ENCODE results near the gene HADH. TPM values are rescaled to one million over a fixed set of nuclear protein-coding genes. Genes with fewer than 3 reads are reported as not detected.
A peak's percentile ranks its signal among the peaks of the same experiment; 100 is the strongest.

The HADH gene
- polyA plus RNA-seq, 1 experiment: 23.0 TPM

DNA sequence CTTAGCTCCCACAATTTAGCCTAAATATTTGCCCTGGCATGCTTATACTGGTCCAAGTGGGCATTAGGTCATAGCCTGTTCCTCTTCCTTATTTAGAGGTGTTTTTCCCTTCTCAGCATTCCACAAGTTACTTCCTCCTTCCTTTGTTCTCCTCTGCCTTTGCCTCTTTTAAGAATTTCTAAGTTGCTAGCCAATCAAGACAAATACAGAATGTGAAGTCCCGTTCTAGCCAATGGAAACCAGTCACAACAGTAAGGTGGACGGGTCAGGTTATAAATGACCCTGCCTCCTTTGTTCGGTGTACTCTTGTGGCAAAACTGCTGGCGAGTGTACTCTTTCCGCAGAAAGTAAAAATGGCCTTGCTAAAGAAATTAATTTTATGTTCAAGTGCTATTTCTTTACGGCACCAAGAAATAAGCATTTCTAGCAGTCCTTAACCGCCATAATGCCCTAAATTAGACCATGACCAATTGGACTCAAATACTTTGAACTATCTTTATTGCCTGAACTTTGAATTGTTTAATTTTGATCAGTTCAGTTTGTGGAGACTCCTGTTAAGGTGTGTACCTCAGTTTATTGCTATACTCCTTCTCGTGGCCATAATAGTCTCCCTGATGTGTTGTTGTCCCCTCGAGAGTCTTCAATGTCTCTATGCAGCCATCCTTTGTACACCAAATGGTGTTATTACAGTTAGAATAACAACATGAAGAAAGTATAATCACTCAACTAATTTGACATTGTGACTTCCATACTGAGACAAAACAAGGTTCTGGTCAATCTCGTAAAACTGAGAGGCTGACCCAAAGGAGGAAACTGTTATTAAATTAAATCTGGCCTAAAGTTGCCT lies 1.6 kb upstream of the HADH start:
- CTCF ChIA-PET: no interaction called here
- H3K9me3 ChIP-seq (ENCODE audit: control insufficient read depth, insufficient read depth, low read length): no peaks in the 10 kb centered on the region
- no peak overlapping the region for H3K27ac ChIP-seq (ENCODE audit: low read depth, low read length)
- H3K27me3 ChIP-seq (ENCODE audit: control insufficient read depth, insufficient read depth, low read length): no peaks in the 10 kb centered on the region
- DNase-seq (ENCODE audit: low read depth, low spot score): no peak
- POLR2A ChIA-PET: no interaction called here
- H3K4me3 ChIP-seq (ENCODE audit: low read depth, low read length): no peak overlapping the region
- TF ChIP-seq, protein P1, sequence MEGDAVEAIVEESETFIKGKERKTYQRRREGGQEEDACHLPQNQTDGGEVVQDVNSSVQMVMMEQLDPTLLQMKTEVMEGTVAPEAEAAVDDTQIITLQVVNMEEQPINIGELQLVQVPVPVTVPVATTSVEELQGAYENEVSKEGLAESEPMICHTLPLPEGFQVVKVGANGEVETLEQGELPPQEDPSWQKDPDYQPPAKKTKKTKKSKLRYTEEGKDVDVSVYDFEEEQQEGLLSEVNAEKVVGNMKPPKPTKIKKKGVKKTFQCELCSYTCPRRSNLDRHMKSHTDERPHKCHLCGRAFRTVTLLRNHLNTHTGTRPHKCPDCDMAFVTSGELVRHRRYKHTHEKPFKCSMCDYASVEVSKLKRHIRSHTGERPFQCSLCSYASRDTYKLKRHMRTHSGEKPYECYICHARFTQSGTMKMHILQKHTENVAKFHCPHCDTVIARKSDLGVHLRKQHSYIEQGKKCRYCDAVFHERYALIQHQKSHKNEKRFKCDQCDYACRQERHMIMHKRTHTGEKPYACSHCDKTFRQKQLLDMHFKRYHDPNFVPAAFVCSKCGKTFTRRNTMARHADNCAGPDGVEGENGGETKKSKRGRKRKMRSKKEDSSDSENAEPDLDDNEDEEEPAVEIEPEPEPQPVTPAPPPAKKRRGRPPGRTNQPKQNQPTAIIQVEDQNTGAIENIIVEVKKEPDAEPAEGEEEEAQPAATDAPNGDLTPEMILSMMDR (IDR thresholded peaks at IDR 0.05; ENCODE audit: low read depth, low read length): no peak

DNA sequence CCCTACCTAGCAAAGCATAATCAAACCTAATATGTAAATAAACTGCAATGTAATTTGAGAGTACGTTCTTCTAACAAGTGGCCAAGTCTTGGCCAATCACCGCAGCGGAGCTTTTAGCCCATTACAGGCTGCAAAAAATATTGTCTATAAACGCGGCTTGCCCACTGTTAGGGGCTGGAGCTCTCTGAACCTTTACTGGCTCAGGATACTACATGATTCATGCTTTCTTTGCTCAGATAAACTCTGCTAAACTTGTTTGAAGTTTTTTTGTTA lies 990 bp upstream of the HADH start:
- POLR2A ChIA-PET: no interaction called here
- no peak overlapping the region for H3K27ac ChIP-seq (ENCODE audit: low read depth, low read length)
- no peak overlapping the region for H3K4me3 ChIP-seq (ENCODE audit: low read depth, low read length)
- H3K27me3 ChIP-seq (ENCODE audit: control insufficient read depth, insufficient read depth, low read length): no peaks in the 10 kb centered on the region
- no peaks in the 10 kb centered on the region for H3K9me3 ChIP-seq (ENCODE audit: control insufficient read depth, insufficient read depth, low read length)
- CTCF ChIA-PET: no interaction called here
- no peak for DNase-seq (ENCODE audit: low read depth, low spot score)
- TF ChIP-seq, protein P1 (IDR thresholded peaks at IDR 0.05; ENCODE audit: low read depth, low read length): no peak

DNA sequence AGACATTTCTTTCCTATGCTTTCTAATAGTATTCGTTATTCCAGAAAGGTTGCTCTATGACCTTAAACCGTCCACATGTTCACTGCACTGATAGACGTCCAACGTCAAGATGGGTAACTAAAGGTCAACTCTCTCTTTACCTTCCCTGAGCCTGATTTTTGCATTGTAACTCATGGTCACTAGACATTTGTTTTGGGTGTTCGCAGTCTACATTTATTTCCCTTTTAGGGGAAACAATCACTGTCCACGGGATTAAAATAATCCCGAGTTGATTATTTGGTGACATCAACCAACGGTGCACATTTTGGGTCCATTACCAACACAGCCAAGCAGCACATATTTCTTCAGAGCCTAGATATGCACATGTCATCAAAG lies 540 bp upstream of the HADH start:
- H3K27ac ChIP-seq (ENCODE audit: low read depth, low read length): no peak overlapping the region
- no peaks in the 10 kb centered on the region for H3K9me3 ChIP-seq (ENCODE audit: control insufficient read depth, insufficient read depth, low read length)
- ChIA-PET CTCF (interaction anchor here (3.3 kb wide), 1 partner anchor 30 kb away, joined by 23 read pairs; no protein-coding TSS in a partner anchor), POLR2A (no interaction called here)
- no peak for DNase-seq (ENCODE audit: low read depth, low spot score)
- TF ChIP-seq, protein P1 (IDR thresholded peaks at IDR 0.05; ENCODE audit: low read depth, low read length): no peak
- H3K4me3 ChIP-seq (ENCODE audit: low read depth, low read length): peak overlapping the region; percentile 60
- no peaks in the 10 kb centered on the region for H3K27me3 ChIP-seq (ENCODE audit: control insufficient read depth, insufficient read depth, low read length)

DNA sequence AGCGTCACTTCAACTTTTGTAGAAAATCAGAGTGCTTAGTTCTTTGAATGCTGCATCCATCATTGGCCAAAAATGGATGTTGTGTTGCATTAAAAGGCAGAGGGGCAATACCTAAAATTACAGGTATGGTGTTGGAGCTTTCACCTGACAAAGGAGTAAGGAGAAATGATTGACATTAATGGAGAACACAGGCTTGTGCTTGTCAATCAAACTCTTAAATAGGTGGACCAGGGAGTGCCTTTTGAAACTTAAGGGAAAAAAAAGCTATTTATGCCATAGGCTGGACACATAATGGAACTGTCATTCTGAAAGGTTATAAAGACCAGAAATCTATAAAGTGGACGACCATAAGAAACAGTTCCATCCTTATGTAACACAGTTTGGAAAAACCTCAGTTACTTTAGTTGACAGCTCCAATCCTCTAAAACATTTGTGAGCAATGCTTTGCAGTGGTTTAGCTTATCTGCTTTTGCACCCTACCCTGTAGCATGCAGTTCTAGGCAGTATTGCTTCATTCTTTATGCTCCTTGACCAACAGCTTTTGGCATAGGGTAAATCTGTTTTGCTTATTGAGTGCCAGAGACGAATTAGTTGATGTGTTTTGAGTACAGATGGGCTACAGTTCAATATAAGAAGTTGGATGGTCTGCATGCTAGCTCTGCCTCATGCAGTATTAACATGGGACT lies 2.4 kb downstream of the HADH start:
- Histone ChIP-seq H3K27me3 (ENCODE audit: control insufficient read depth, insufficient read depth, low read length) (no peaks in the 10 kb centered on the region), H3K4me3 (ENCODE audit: low read depth, low read length) (no peak overlapping the region), H3K27ac (ENCODE audit: low read depth, low read length) (no peak overlapping the region), H3K9me3 (ENCODE audit: control insufficient read depth, insufficient read depth, low read length) (no peaks in the 10 kb centered on the region)
- TF ChIP-seq, protein P1 (IDR thresholded peaks at IDR 0.05; ENCODE audit: low read depth, low read length): no peak
- CTCF ChIA-PET: interaction anchor here (3.3 kb wide), 1 partner anchor 27 kb away, joined by 23 read pairs; no protein-coding TSS in a partner anchor
- POLR2A ChIA-PET: interaction anchor here (0.6 kb wide), 1 partner anchor 272 kb away, joined by 3 read pairs; the partner anchor contains the start of gene PAPSS1
- no peak for DNase-seq (ENCODE audit: low read depth, low spot score)

DNA sequence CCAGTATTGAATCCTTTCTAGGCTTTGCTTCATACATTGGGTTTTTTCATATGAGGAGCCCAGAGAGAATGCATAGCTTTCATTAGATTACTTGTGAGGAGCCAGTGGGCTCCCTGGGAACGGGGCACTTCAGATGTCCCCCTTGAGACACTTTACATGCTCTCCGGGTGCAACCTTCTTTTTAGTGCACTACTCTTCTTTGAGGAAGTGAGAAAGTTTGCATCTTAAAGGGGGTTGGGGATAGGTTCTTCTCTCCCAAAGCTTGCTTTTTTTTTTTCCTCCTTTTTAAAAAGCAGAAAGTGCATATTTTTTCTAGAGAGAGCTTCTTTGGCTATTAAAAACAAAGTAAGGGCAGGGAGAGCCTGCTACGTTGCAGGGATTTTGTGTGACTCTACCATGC lies 4.3 kb downstream of the HADH start:
- TF ChIP-seq, protein P1 (IDR thresholded peaks at IDR 0.05; ENCODE audit: low read depth, low read length): no peak

More for the DNA sequence above, 4.3 kb downstream of the HADH start:
- Histone ChIP-seq H3K4me3 (ENCODE audit: low read depth, low read length) (no peak overlapping the region), H3K27ac (ENCODE audit: low read depth, low read length) (no peak overlapping the region), H3K9me3 (ENCODE audit: control insufficient read depth, insufficient read depth, low read length) (no peaks in the 10 kb centered on the region), H3K27me3 (ENCODE audit: control insufficient read depth, insufficient read depth, low read length) (no peaks in the 10 kb centered on the region)
- POLR2A ChIA-PET: interaction anchor here (0.7 kb wide), 1 partner anchor 1381 kb away, joined by 4 read pairs; no protein-coding TSS in a partner anchor
- no peak for DNase-seq (ENCODE audit: low read depth, low spot score)
- CTCF ChIA-PET: interaction anchor here (1.7 kb wide), 1 partner anchor 24 kb away, joined by 11 read pairs; no protein-coding TSS in a partner anchor
